GM19328 (cell line): ENCODE data around the gene PCSK5.

Source experiments
- ATAC-seq: cut with Tn5 transposase; IDR thresholded peaks from one replicate; pipeline ENCODE4 v1.9.1; 2021; ENCODE audit warnings: mild to moderate bottlenecking, moderate library complexity; ENCODE audit not compliant: unreplicated experiment

PCSK5 gene

GRCh38 chr9:76176171-76176570 lies 285.7 kb downstream of the PCSK5 start:
- ATAC-seq = no peak

GRCh38 chr9:76177931-76178330 lies 287.5 kb downstream of the PCSK5 start:
- no peak for ATAC-seq

GRCh38 chr9:76180541-76180940 lies 290.1 kb downstream of the PCSK5 start:
- no peak for ATAC-seq

GRCh38 chr9:76181020-76181641 lies 290.7 kb downstream of the PCSK5 start:
- no peak for ATAC-seq

GRCh38 chr9:76181781-76182180 lies 291.3 kb downstream of the PCSK5 start:
- no peak for ATAC-seq

GRCh38 chr9:76185432-76185831 lies 295.0 kb downstream of the PCSK5 start:
- ATAC-seq = no peak

- no peak for ATAC-seq
These were observed 297.8 kb downstream of the PCSK5 start for GRCh38 chr9:76188286-76188685.

GRCh38 chr9:76188905-76189304 lies 298.4 kb downstream of the PCSK5 start:
- no peak for ATAC-seq

- no peak for ATAC-seq
These were observed 301.0 kb downstream of the PCSK5 start for GRCh38 chr9:76191493-76191892.

- ATAC-seq = no peak
These were observed 301.5 kb downstream of the PCSK5 start for GRCh38 chr9:76192013-76192412.

- no peak for ATAC-seq
These were observed 304.4 kb downstream of the PCSK5 start for GRCh38 chr9:76194896-76195295.

- ATAC-seq = no peak
These were observed 307.9 kb downstream of the PCSK5 start for GRCh38 chr9:76198336-76198735.

GRCh38 chr9:76200315-76200714 lies 309.8 kb downstream of the PCSK5 start:
- ATAC-seq = no peak

- no peak for ATAC-seq
These were observed 310.3 kb downstream of the PCSK5 start for GRCh38 chr9:76200745-76201144.

GRCh38 chr9:76203373-76203772 lies 312.9 kb downstream of the PCSK5 start:
- ATAC-seq = no peak

GRCh38 chr9:76206821-76207220 lies 316.3 kb downstream of the PCSK5 start:
- ATAC-seq = no peak

GRCh38 chr9:76213751-76214150 lies 323.3 kb downstream of the PCSK5 start:
- ATAC-seq = no peak

GRCh38 chr9:76215066-76215465 lies 324.6 kb downstream of the PCSK5 start:
- ATAC-seq = no peak

- no peak for ATAC-seq
These were observed 325.7 kb downstream of the PCSK5 start for GRCh38 chr9:76216161-76216649.

- no peak for ATAC-seq
These were observed 327.8 kb downstream of the PCSK5 start for GRCh38 chr9:76218117-76218885.

GRCh38 chr9:76218886-76219445 lies 328.5 kb downstream of the PCSK5 start:
- no peak for ATAC-seq

- ATAC-seq = no peak
These were observed 329.2 kb downstream of the PCSK5 start for GRCh38 chr9:76219560-76220151.
